ENCODE results near the gene MRPS16.

DNA sequence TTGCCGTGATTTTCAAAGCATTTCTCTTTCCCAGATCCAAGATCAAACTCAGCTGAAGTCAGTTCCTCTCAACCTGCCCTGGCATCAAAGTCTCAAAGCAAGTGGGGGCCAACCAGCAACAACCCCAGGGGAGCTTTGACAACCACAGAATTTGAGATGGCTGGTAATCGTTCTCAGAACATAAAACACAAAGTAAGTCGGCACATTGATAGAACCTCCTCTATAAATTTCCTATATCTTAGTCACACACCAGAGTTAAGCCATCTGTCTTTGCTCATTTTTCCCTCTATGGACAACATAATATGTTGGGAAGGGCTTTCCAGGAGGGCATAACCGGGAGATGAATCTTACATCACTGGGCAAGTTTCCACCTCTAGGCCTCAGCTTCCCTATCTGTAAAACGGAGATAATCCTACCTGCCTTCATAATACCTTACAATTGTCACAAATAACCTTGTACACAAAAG lies 4.2 kb downstream of the MRPS16 start:
- no peak for TF ChIP-seq CTCF (IDR thresholded peaks at IDR 0.05; ENCODE audit: low read length)
- no peak for TF ChIP-seq EZH2phosphoT487 (IDR thresholded peaks at IDR 0.05; ENCODE audit: low read length)
- no peak for TF ChIP-seq EZH2 (optimal IDR thresholded peaks at IDR 0.05; ENCODE audit: low read depth, low read length)

Measured in MM.1S (cell line).